Nephron progenitor cell (in vitro differentiated cells): ENCODE measurements around the gene SCNM1.

Experiments
- DNase-seq: peaks from one replicate; pipeline ENCODE4 v3.0.0; 2021
- H3K27ac Mint-ChIP-seq: 2 replicates; pipeline ENCODE4 v1.8.0; 2021; ENCODE audit warnings: mild to moderate bottlenecking, moderate library complexity, mixed read lengths
- H3K27me3 Mint-ChIP-seq: 2 replicates; pipeline ENCODE4 v1.8.0; 2021; ENCODE audit warnings: mild to moderate bottlenecking, low read depth, mixed read lengths; ENCODE audit not compliant: poor library complexity
- H3K36me3 Mint-ChIP-seq: 2 replicates; pipeline ENCODE4 v1.8.0; 2021; ENCODE audit warnings: low read depth, mixed read lengths
- H3K4me1 Mint-ChIP-seq: 2 replicates; pipeline ENCODE4 v1.8.0; 2021; ENCODE audit warnings: mixed read lengths
- H3K4me3 Mint-ChIP-seq: 2 replicates; pipeline ENCODE4 v1.8.0; 2021; ENCODE audit warnings: mild to moderate bottlenecking, moderate library complexity, mixed read lengths
- H3K9me3 Mint-ChIP-seq: 2 replicates; pipeline ENCODE4 v1.8.0; 2021; ENCODE audit warnings: mild to moderate bottlenecking, moderate library complexity, mixed read lengths
- TF ChIP-seq, protein P1 (sequence below): fragments of 200-600 bp; sonication (generic); IDR thresholded peaks from 2 replicates; pipeline ENCODE4 v1.5.0; 2021; ENCODE audit warnings: antibody characterized with exemption

SCNM1 gene

GRCh38 chr1:151145304-151146071 lies 20.5 kb upstream of the SCNM1 start:
- Mint-ChIP-seq H3K9me3 (no peaks in the 10 kb centered on the region), H3K4me3 (peak overlapping the region; percentile 87), H3K27me3 (peaks cover 19% of the 10 kb centered on the region), H3K36me3 (peaks cover 5% of the 10 kb centered on the region), H3K27ac (no peak overlapping the region), H3K4me1 (peaks cover 50% of the 10 kb centered on the region)
- TF ChIP-seq, protein P1, sequence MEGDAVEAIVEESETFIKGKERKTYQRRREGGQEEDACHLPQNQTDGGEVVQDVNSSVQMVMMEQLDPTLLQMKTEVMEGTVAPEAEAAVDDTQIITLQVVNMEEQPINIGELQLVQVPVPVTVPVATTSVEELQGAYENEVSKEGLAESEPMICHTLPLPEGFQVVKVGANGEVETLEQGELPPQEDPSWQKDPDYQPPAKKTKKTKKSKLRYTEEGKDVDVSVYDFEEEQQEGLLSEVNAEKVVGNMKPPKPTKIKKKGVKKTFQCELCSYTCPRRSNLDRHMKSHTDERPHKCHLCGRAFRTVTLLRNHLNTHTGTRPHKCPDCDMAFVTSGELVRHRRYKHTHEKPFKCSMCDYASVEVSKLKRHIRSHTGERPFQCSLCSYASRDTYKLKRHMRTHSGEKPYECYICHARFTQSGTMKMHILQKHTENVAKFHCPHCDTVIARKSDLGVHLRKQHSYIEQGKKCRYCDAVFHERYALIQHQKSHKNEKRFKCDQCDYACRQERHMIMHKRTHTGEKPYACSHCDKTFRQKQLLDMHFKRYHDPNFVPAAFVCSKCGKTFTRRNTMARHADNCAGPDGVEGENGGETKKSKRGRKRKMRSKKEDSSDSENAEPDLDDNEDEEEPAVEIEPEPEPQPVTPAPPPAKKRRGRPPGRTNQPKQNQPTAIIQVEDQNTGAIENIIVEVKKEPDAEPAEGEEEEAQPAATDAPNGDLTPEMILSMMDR, result no peak
- peak; percentile 47 for DNase-seq

DNA sequence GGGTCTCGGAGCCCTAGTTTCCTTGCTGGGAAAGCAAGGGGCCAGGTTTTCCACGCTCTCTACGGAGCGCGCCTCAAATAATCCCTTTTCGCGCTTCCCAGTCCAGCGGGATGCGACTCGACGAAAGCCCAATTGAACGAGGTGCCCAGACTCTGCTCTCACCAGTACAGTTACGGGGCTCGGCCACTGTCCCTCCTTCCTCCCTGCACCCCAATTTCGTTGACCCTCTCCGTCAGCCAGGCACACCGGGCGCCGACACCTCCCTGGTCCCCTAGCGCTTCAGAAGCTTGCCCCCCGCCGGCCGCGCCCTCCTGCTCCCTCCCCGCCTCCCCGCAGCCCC lies 19.9 kb upstream of the SCNM1 start:
- peaks cover 5% of the 10 kb centered on the region for H3K36me3 Mint-ChIP-seq
- TF ChIP-seq, protein P1, result no peak
- no peak overlapping the region for H3K27ac Mint-ChIP-seq
- H3K27me3 Mint-ChIP-seq, result peaks cover 20% of the 10 kb centered on the region
- DNase-seq, result no peak
- no peaks in the 10 kb centered on the region for H3K9me3 Mint-ChIP-seq
- H3K4me1 Mint-ChIP-seq, result peaks cover 50% of the 10 kb centered on the region
- peak overlapping the region; percentile 87 for H3K4me3 Mint-ChIP-seq

GRCh38 chr1:151146412-151147131 lies 19.4 kb upstream of the SCNM1 start, which contains the start of gene SEMA6C:
Gene SEMA6C, minus strand, starts transcription at chr1:151146631. Its CDS starts 4,010 bp downstream, at chr1:151142621.
- peak; percentile 92 for DNase-seq
- TF ChIP-seq, protein P1, result no peak
- Mint-ChIP-seq H3K27me3 (peaks cover 20% of the 10 kb centered on the region), H3K9me3 (no peaks in the 10 kb centered on the region), H3K4me1 (peaks cover 50% of the 10 kb centered on the region), H3K4me3 (peak within 1 kb of the TSS; percentile 87), H3K36me3 (peaks cover 5% of the 10 kb centered on the region), H3K27ac (no peak within 1 kb of the TSS)

- peak overlapping the region; percentile 87 for H3K4me3 Mint-ChIP-seq
- peaks cover 20% of the 10 kb centered on the region for H3K27me3 Mint-ChIP-seq
- H3K9me3 Mint-ChIP-seq, result no peaks in the 10 kb centered on the region
- no peak for DNase-seq
- H3K36me3 Mint-ChIP-seq, result peaks cover 3% of the 10 kb centered on the region
- H3K27ac Mint-ChIP-seq, result no peak overlapping the region
- peaks cover 48% of the 10 kb centered on the region for H3K4me1 Mint-ChIP-seq
- TF ChIP-seq, protein P1, result no peak
Measured at GRCh38 chr1:151147132-151147503, 18.8 kb upstream of the SCNM1 start.

DNA sequence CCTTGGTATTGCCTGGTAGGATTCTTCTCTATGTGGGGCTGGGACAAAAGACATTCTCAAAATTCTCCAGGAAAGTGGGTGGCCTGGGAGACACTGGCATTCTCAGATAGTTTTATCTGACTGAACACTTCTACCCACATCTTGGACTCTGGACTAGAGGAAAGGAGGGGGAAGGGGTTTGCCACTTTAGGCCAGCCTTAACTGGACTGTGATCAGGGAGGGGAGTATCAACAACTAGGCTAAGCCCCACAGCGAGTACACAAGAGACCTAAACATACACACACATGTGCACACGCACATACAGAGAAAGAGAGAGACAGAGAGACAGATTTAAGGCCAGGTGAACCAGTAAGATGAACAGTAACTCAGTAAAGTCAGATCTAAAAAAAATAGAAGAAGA lies 18.3 kb upstream of the SCNM1 start:
- Mint-ChIP-seq H3K9me3 (no peaks in the 10 kb centered on the region), H3K4me1 (peaks cover 44% of the 10 kb centered on the region), H3K36me3 (no peaks in the 10 kb centered on the region), H3K27me3 (peaks cover 20% of the 10 kb centered on the region), H3K4me3 (peak overlapping the region; percentile 87), H3K27ac (no peak overlapping the region)
- TF ChIP-seq, protein P1, result no peak
- DNase-seq, result no peak

- H3K27me3 Mint-ChIP-seq, result no peaks in the 10 kb centered on the region
- peak within 1 kb of the TSS; percentile 8 for H3K27ac Mint-ChIP-seq
- peaks cover 25% of the 10 kb centered on the region for H3K36me3 Mint-ChIP-seq
- H3K9me3 Mint-ChIP-seq, result no peaks in the 10 kb centered on the region
- H3K4me3 Mint-ChIP-seq, result no peak within 1 kb of the TSS
- DNase-seq, result no peak
- TF ChIP-seq, protein P1, result no peak
- H3K4me1 Mint-ChIP-seq, result peaks cover 11% of the 10 kb centered on the region
Measured at GRCh38 chr1:151156515-151156819, 9.5 kb upstream of the SCNM1 start, which contains the start of gene TNFAIP8L2. Gene TNFAIP8L2, plus strand, starts transcription at chr1:151156649. Its CDS starts 2,049 bp downstream, at chr1:151158698.
